K562 (cell line): ENCODE results near the gene AGAP1. TPM values are rescaled to one million over a fixed set of nuclear protein-coding genes. Genes with fewer than 3 reads are reported as not detected.

Experiments used
- BRF2 ChIP-seq: IDR thresholded peaks from 3 replicates; pipeline ENCODE4 v1.6.1; 2011; ENCODE audit warnings: borderline replicate concordance, mild to moderate bottlenecking; ENCODE audit not compliant: insufficient read length, insufficient read depth
- CHD7 ChIP-seq: fragments of 200-600 bp; sonication (generic); IDR thresholded peaks from one replicate; pipeline ENCODE4 v1.6.1; 2012; ENCODE audit warnings: mild to moderate bottlenecking, low read depth, low read length, inconsistent platforms
- DDX20 ChIP-seq: fragments of 450-650 bp; IDR thresholded peaks from 2 replicates; pipeline ENCODE4 v1.6.1; 2016; ENCODE audit warnings: missing genetic modification characterization, low read depth, mild to moderate bottlenecking, missing compliant biosample characterization, moderate library complexity
- EWSR1 ChIP-seq: fragments of 450-650 bp; IDR thresholded peaks from 2 replicates; pipeline ENCODE4 v1.6.1; 2018; ENCODE audit warnings: borderline replicate concordance, mild to moderate bottlenecking, low read depth, moderate library complexity; ENCODE audit not compliant: partially characterized antibody
- MECOM ChIP-seq: fragments of 250-450 bp; sonication (Bioruptor Pico); IDR thresholded peaks from 2 replicates; pipeline ENCODE4 v1.8.0; 2022; ENCODE audit warnings: inconsistent platforms
- RAD21 ChIP-seq, 2 experiments: fragments of 250-450 bp in 1 of 2; fragments of 450-650 bp in 1 of 2; sonication (Bioruptor Pico) in 1 of 2; formaldehyde crosslinking in 1 of 2; IDR thresholded peaks in 1 of 2; conservative IDR thresholded peaks in 1 of 2; 2 replicates each; pipeline versions ENCODE4 v1.4.0 to v1.8.0; 2020 to 2022; ENCODE audit warnings: mild to moderate bottlenecking in 2 of 2, moderate library complexity in 1 of 2
- SRF ChIP-seq, 2 experiments: fragments of 250-450, 450-650 bp in 1 of 2; sonication (Bioruptor Pico) in 1 of 2; sonication (generic) in 1 of 2; formaldehyde crosslinking; IDR thresholded peaks; 2 replicates each; pipeline versions ENCODE4 v1.5.0 to v1.5.1; 2020 to 2022; ENCODE audit warnings: mild to moderate bottlenecking in 1 of 2, missing genetic modification reagents in 1 of 2
- SRSF7 ChIP-seq: fragments of 200-400 bp; formaldehyde crosslinking; optimal IDR thresholded peaks from 2 replicates; pipeline ENCODE3; 2017; ENCODE audit warnings: mild to moderate bottlenecking, low read depth, low read length
- ZNF347 ChIP-seq: fragments of 450-650 bp; formaldehyde crosslinking; IDR thresholded peaks from 2 replicates; pipeline ENCODE4 v1.4.0; 2020; ENCODE audit warnings: low read depth, mild to moderate bottlenecking, moderate library complexity
- polyA plus RNA-seq, 8 experiments: library from polyadenylated mRNA; depleted of rRNA in 4 of 8; stranded (reverse) in 5 of 8; unstranded in 3 of 8; fragments of >200 nt; fragmentation: Nextera tagmentation in 2 of 8; fragmentation: Illumina TruSeq in 1 of 8; extraction: Ambion mirVana in 2 of 8; extraction: Trizol in 1 of 8; gene quantifications; 2 replicates each; pipeline versions ENCODE4 v1.2.1 to v1.2.3, GENCODE V29; 2011 to 2014; ENCODE audit warnings: inconsistent platforms in 1 of 8, missing spikeins in 1 of 8
- total RNA-seq, 7 experiments: library from RNA; depleted of rRNA in 6 of 7; stranded (reverse); fragments of >200 nt in 6 of 7; fragmentation: Illumina TruSeq in 2 of 7; extraction: Trizol in 2 of 7; gene quantifications; 2 replicates each; pipeline versions ENCODE4 v1.2.1 to v1.2.3, GENCODE V29; 2011 to 2021; ENCODE audit warnings: low replicate concordance in 1 of 7

AGAP1 gene
- total and polyA plus RNA-seq, 9 of the 15 experiments (the other 6 are each of a cell fraction or from before 2014, with no cell fraction given): 1.3 to 24.0 (median 10.6) TPM

DNA sequence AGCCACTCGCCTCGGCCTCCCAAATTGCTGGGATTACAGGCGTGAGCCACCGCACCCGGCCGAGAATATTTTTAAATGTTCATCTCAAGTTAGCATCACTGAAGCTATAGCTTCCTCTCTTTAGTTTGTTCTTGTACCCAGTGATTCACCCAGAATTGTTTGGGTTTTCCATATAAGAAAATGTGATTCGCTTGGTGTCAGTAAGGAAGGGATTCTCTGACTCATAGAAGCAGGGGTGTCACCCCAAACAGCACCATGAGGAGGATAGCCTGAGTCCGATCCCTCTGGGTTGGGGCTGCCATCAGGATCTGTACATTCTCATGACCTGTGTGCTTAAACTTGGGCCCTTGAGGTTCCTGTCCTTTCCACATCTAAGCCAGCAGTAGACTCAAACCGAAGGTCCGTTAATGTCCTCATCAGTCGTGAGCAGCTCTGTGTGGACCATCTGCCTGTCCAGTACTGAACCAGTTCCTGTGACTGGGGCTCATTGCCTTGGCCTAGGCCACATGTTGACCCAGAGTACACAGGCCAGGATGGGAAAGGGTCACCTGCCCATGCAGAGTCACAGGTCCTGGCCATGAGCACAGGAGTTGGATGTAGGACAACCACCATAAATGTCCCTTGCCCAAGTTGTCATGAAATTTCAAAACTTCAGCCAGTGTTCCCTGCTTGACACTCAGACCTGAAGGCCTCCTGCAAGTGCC is 362.5 kb downstream of the AGAP1 start (continued):
- TF ChIP-seq CHD7: no peak
- no peak for TF ChIP-seq MECOM (CRISPR knock-in tag)
- no peak for TF ChIP-seq RAD21 (CRISPR knock-in tag; conservative IDR thresholded peaks at IDR 0.05 in 1 of 2, IDR thresholded peaks at IDR 0.05 in 1 of 2)
- TF ChIP-seq SRF (CRISPR knock-in tag; IDR thresholded peaks at IDR 0.05): no peak
- TF ChIP-seq BRF2: no peak
- no peak for TF ChIP-seq SRSF7
- TF ChIP-seq DDX20 (tag): no peak
- no peak for TF ChIP-seq ZNF347 (CRISPR knock-in tag)
- no peak for TF ChIP-seq EWSR1
